H1 (cell line): Measurements from ENCODE around the gene PLOD1. TPM values are rescaled to one million over a fixed set of nuclear protein-coding genes. Genes with fewer than 3 reads are reported as not detected.

Experiments used
- CTCF ChIA-PET: fragments of 300-600 bp; sonication (Branson Sonifier 250); formaldehyde crosslinking; loops from one replicate; lab custom pipeline; 2021; ENCODE audit not compliant: partially characterized antibody; lab: Charles Lee
- POLR2A ChIA-PET: fragments of 300-600 bp; sonication (Branson Sonifier 250); formaldehyde crosslinking; loops from one replicate; lab custom pipeline; 2021; ENCODE audit warnings: inconsistent platforms; ENCODE audit not compliant: partially characterized antibody; lab: Charles Lee
- DNase-seq, 2 experiments: peaks; one replicate each; pipeline versions ENCODE4 v3.0.0 to v3.0.0-alpha.2; 2010 to 2022; ENCODE audit warnings: low spot score in 2 of 2, low read depth in 1 of 2, mixed read lengths in 1 of 2
- FAIRE-seq: peaks from 2 replicates; lab custom pipeline; 2011; peaks lifted over from hg19 to GRCh38; lab: Jason Lieb, UNC
- H2AFZ ChIP-seq: 2 replicates; pipeline ENCODE4 v1.8.1; 2012; ENCODE audit warnings: low read length, inconsistent platforms
- H2AK5ac ChIP-seq: 2 replicates; pipeline ENCODE4 v1.6.1; 2013; ENCODE audit warnings: low read depth, low read length
- H2BK120ac ChIP-seq: replicated peaks from 2 replicates; pipeline ENCODE3; 2013; ENCODE audit warnings: low read depth, low read length, inconsistent platforms
- H2BK12ac ChIP-seq: 2 replicates; pipeline ENCODE4 v1.6.1; 2013; ENCODE audit warnings: low read depth, low read length
- H2BK15ac ChIP-seq: 2 replicates; pipeline ENCODE4 v1.6.1; 2013; ENCODE audit warnings: low read length
- H2BK20ac ChIP-seq: 2 replicates; pipeline ENCODE4 v1.6.1; 2013; ENCODE audit warnings: low read length
- H2BK5ac ChIP-seq: 2 replicates; pipeline ENCODE4 v1.6.1; 2013; ENCODE audit warnings: low read depth, low read length
- H3K14ac ChIP-seq: 2 replicates; pipeline ENCODE4 v1.6.1; 2013; ENCODE audit warnings: inconsistent platforms; ENCODE audit not compliant: insufficient read length
- H3K18ac ChIP-seq: 2 replicates; pipeline ENCODE4 v1.6.1; 2013; ENCODE audit warnings: low read length; ENCODE audit errors: extremely low read depth
- H3K23ac ChIP-seq: 2 replicates; pipeline ENCODE4 v1.6.1; 2013; ENCODE audit warnings: inconsistent platforms; ENCODE audit not compliant: insufficient read length
- H3K23me2 ChIP-seq: 2 replicates; pipeline ENCODE4 v1.6.1; 2013; ENCODE audit warnings: low read depth, low read length
- H3K27ac ChIP-seq: 2 replicates; pipeline ENCODE4 v1.6.1; 2011; ENCODE audit warnings: low read depth, low read length, inconsistent platforms
- H3K27me3 ChIP-seq, 4 experiments: replicated peaks in 1 of 4; 1 replicate in 1 of 4; 2 replicates in 3 of 4; pipeline versions ENCODE4 v1.6.1 to v1.8.1; 2011 to 2013; ENCODE audit warnings: low read length in 3 of 4, mild to moderate bottlenecking in 3 of 4, inconsistent platforms in 2 of 4, mixed read lengths in 2 of 4, moderate library complexity in 1 of 4; ENCODE audit not compliant: control insufficient read depth in 3 of 4, insufficient read depth in 3 of 4; ENCODE audit errors: extremely low read depth in 1 of 4
- H3K36me3 ChIP-seq, 4 experiments: 2 replicates each; pipeline versions ENCODE4 v1.6.1 to v1.8.1; 2011 to 2013; ENCODE audit warnings: mild to moderate bottlenecking in 4 of 4, low read length in 3 of 4, moderate library complexity in 2 of 4, control low read depth in 1 of 4, inconsistent platforms in 1 of 4; ENCODE audit not compliant: insufficient read depth in 4 of 4, control insufficient read depth in 2 of 4
- H3K4ac ChIP-seq: replicated peaks from 2 replicates; pipeline ENCODE3; 2013; ENCODE audit warnings: low read length, low read depth, mixed read lengths, inconsistent platforms; ENCODE audit not compliant: insufficient read length
- H3K4me1 ChIP-seq, 4 experiments: replicated peaks in 1 of 4; 1 replicate in 1 of 4; 2 replicates in 3 of 4; pipeline versions ENCODE4 v1.6.1 to v1.8.1; 2011 to 2013; ENCODE audit warnings: low read length in 3 of 4, inconsistent platforms in 2 of 4, mixed read lengths in 1 of 4; ENCODE audit not compliant: insufficient read depth in 4 of 4, control insufficient read depth in 3 of 4
- H3K4me2 ChIP-seq, 2 experiments: 2 replicates each; pipeline versions ENCODE4 v1.6.1 to v1.8.1; 2011 to 2013; ENCODE audit warnings: low read depth in 2 of 2, low read length in 2 of 2, control low read depth in 1 of 2, inconsistent platforms in 1 of 2, mild to moderate bottlenecking in 1 of 2; ENCODE audit not compliant: insufficient read depth in 1 of 2
- H3K4me3 ChIP-seq, 4 experiments: fragments of 200-600, 300-600 bp in 1 of 4; sonication (generic), shearing (Covaris generic), sonication (Bioruptor Twin) in 1 of 4; 2 replicates each; pipeline versions ENCODE4 v1.5.1 to v1.8.1; 2011 to 2016; ENCODE audit warnings: low read length in 4 of 4, low read depth in 3 of 4, control low read depth in 2 of 4, inconsistent platforms in 2 of 4, mild to moderate bottlenecking in 2 of 4, mixed read lengths in 1 of 4, moderate library complexity in 1 of 4; ENCODE audit not compliant: insufficient read depth in 2 of 4; ENCODE audit errors: extremely low read depth in 1 of 4
- H3K56ac ChIP-seq: replicated peaks from 2 replicates; pipeline ENCODE3; 2013; ENCODE audit warnings: low read depth, mild to moderate bottlenecking, mixed read lengths, low read length, inconsistent platforms; ENCODE audit not compliant: insufficient read length
- H3K79me1 ChIP-seq: 2 replicates; pipeline ENCODE4 v1.6.1; 2013; ENCODE audit warnings: low read depth, low read length, control low read depth
- H3K79me2 ChIP-seq, 2 experiments: 2 replicates each; pipeline versions ENCODE4 v1.6.1 to v1.8.1; 2012 to 2013; ENCODE audit warnings: low read length in 2 of 2, mild to moderate bottlenecking in 2 of 2, inconsistent platforms in 1 of 2; ENCODE audit not compliant: insufficient read depth in 2 of 2, control insufficient read depth in 1 of 2
- H3K9ac ChIP-seq, 4 experiments: replicated peaks in 1 of 4; 1 replicate in 1 of 4; 2 replicates in 3 of 4; pipeline versions ENCODE4 v1.6.1 to v1.8.1; 2011 to 2013; ENCODE audit warnings: low read depth in 3 of 4, low read length in 3 of 4, control low read depth in 2 of 4, mild to moderate bottlenecking in 2 of 4, moderate library complexity in 2 of 4, inconsistent platforms in 1 of 4; ENCODE audit errors: extremely low read depth in 1 of 4
- H3K9me3 ChIP-seq, 2 experiments: 2 replicates each; pipeline versions ENCODE4 v1.6.1 to v1.8.1; 2012 to 2013; ENCODE audit warnings: mild to moderate bottlenecking in 2 of 2, moderate library complexity in 2 of 2, control low read depth in 1 of 2, inconsistent platforms in 1 of 2, low read depth in 1 of 2, low read length in 1 of 2, mixed read lengths in 1 of 2; ENCODE audit not compliant: insufficient read depth in 2 of 2
- H4K20me1 ChIP-seq, 2 experiments: replicated peaks in 1 of 2; 2 replicates each; pipeline versions ENCODE3 to v1.8.1; 2011 to 2013; ENCODE audit warnings: inconsistent platforms in 2 of 2, low read length in 2 of 2, mild to moderate bottlenecking in 1 of 2; ENCODE audit not compliant: insufficient read depth in 2 of 2, control insufficient read depth in 1 of 2
- H4K5ac ChIP-seq: 2 replicates; pipeline ENCODE4 v1.6.1; 2013; ENCODE audit warnings: low read length, low read depth, mixed read lengths, inconsistent platforms; ENCODE audit not compliant: insufficient read length
- H4K8ac ChIP-seq: 2 replicates; pipeline ENCODE4 v1.8.0; 2013; ENCODE audit warnings: mild to moderate bottlenecking, moderate library complexity, low read length, inconsistent platforms; ENCODE audit not compliant: insufficient read depth; ENCODE audit errors: extremely low read depth
- H4K91ac ChIP-seq: replicated peaks from 2 replicates; pipeline ENCODE3; 2013; ENCODE audit warnings: low read length, mixed read lengths, inconsistent platforms; ENCODE audit not compliant: insufficient read length
- whole genome bisulfite sequencing, 2 experiments: shearing (Covaris generic) in 1 of 2; methylation state at CpG; one replicate each; pipeline versions ENCODE4 v1.1.6 to v1.1.7; 2013 to 2015; ENCODE audit warnings: low lambda C conversion rate in 2 of 2, mixed read lengths in 2 of 2, inconsistent platforms in 1 of 2, low coverage in 1 of 2, missing lambda C conversion rate in 1 of 2; ENCODE audit not compliant: insufficient replicate concordance in 2 of 2, insufficient coverage in 1 of 2, insufficient read length in 1 of 2; ENCODE audit errors: extremely low coverage in 1 of 2, missing lambda C conversion rate in 1 of 2; 5-methylcytosine and 5-hydroxymethylcytosine counted together
- polyA plus RNA-seq, 7 experiments: library from polyadenylated mRNA; depleted of rRNA in 3 of 7; stranded (reverse) in 5 of 7; unstranded in 2 of 7; fragments of >200 nt in 5 of 7; fragments of 200-250 nt in 2 of 7; gene quantifications; 1 replicate in 5 of 7; 2 replicates in 1 of 7; 4 replicates in 1 of 7; pipeline versions ENCODE4 v1.2.1 to v1.2.3, GENCODE V29; 2011 to 2013; ENCODE audit warnings: missing spikeins in 2 of 7, mixed read lengths in 2 of 7
- total RNA-seq: library from RNA; stranded (reverse); fragmentation: NEBNext Ultra II Directional; extraction: Animal tissue kit (Norgen Biotek cat#: 25700); gene quantifications from 2 replicates; pipeline ENCODE4 v1.2.1, GENCODE V29; 2021

PLOD1 gene
- total and polyA plus RNA-seq, 2 of the 8 experiments (the other 6 are each of a cell fraction or from before 2014, with no cell fraction given), result 44.9 to 51.8 TPM

DNA sequence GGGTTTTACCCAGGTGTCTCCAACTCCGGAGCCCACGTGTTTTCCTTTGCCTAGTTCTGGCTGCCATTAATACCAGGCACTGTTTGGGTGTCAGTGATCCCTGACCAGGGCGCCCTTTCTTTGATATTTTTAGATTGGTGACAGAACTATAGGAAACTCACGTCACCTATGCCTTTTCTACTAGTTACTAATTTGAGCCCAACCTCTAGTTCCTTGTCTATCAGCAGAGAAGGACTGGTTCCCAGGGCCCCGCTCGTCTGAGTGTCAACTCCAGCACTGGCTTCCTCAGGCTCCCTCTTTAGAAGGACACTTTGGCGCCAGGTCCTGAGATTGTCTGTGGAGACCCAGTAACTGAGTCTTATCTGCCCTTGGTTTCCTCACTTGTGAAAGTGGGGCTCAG is 55.2 kb downstream of the PLOD1 start:
- H4K20me1 ChIP-seq, result peaks cover 5 to 19% of the 10 kb centered on the region in 2 experiments
- no peak overlapping the region for H3K23ac ChIP-seq
- CTCF ChIA-PET, result interaction anchor here (0.7 kb wide), 1 partner anchor 12 kb away, joined by 4 read pairs; no protein-coding TSS in a partner anchor
- 90% methylated on average over 7 of the region's 7 CpGs; no CpG with 5 or more reads in 1 of the 2 experiments for WGBS, 2 experiments
- H3K79me2 ChIP-seq, result peaks cover 6 to 28% of the 10 kb centered on the region in 2 experiments; a peak in 3 of 4 replicates
- H3K14ac ChIP-seq, result no peak overlapping the region
- no peaks in the 10 kb centered on the region for H3K9me3 ChIP-seq
- H2BK20ac ChIP-seq, result no peak overlapping the region
- H2BK120ac ChIP-seq, result no peak overlapping the region
- H3K4ac ChIP-seq, result no peak overlapping the region
- no peak overlapping the region for H3K18ac ChIP-seq
- POLR2A ChIA-PET, result interaction anchor here (0.6 to 2.9 kb wide), 7 partner anchors 8 to 932 kb away, joined by 3 to 13 read pairs (median 6); partner anchors contain the start of gene MFN2
- H2BK15ac ChIP-seq, result no peak overlapping the region
- no peak overlapping the region for H3K27ac ChIP-seq
- no peaks in the 10 kb centered on the region for H3K4me1 ChIP-seq
- H3K9ac ChIP-seq, result no peak overlapping the region
- H3K27me3 ChIP-seq, result no peaks in the 10 kb centered on the region
- no peak overlapping the region for H4K91ac ChIP-seq
- FAIRE-seq, result no peak
- no peak overlapping the region for H3K56ac ChIP-seq
- peaks cover 12 to 37% (median 24%) of the 10 kb centered on the region in 4 experiments for H3K36me3 ChIP-seq
- H3K4me2 ChIP-seq, result no peak overlapping the region
- no peak overlapping the region for H4K8ac ChIP-seq
- DNase-seq, result no peak
- no peak overlapping the region for H2BK5ac ChIP-seq
- no peak overlapping the region for H2AK5ac ChIP-seq
- no peak overlapping the region for H2BK12ac ChIP-seq
- no peak overlapping the region for H4K5ac ChIP-seq
- peaks cover 5% of the 10 kb centered on the region; the same call in 1 of the 2 replicates for H3K79me1 ChIP-seq
- peaks cover 2% of the 10 kb centered on the region; the same call in 1 of the 2 replicates for H3K23me2 ChIP-seq
- no peak overlapping the region for H2AFZ ChIP-seq
- H3K4me3 ChIP-seq, result no peak overlapping the region
